Neural cell (in vitro differentiated cells): Measurements from ENCODE around the gene GATA2.

Experiments
- MXI1 ChIP-seq: fragments of 450-650 bp; conservative IDR thresholded peaks from 2 replicates; pipeline ENCODE4 v1.6.1; 2014; ENCODE audit warnings: antibody characterized with exemption, mild to moderate bottlenecking; ENCODE audit not compliant: poor library complexity, severe bottlenecking
- POLR2AphosphoS5 ChIP-seq: IDR thresholded peaks from 2 replicates; pipeline ENCODE4 v1.6.1; 2012
- SMC3 ChIP-seq: fragments of 450-650 bp; conservative IDR thresholded peaks from 2 replicates; pipeline ENCODE4 v1.6.1; 2014; ENCODE audit warnings: antibody characterized with exemption, mild to moderate bottlenecking, moderate library complexity; ENCODE audit not compliant: poor library complexity
- TF ChIP-seq, protein P1 (sequence below): fragments of 450-650 bp; IDR thresholded peaks from 2 replicates; pipeline ENCODE4 v1.5.1; 2014; ENCODE audit warnings: antibody characterized with exemption, mild to moderate bottlenecking, moderate library complexity; ENCODE audit not compliant: poor library complexity, severe bottlenecking
- TF ChIP-seq, protein P2 (sequence below): IDR thresholded peaks from 2 replicates; pipeline ENCODE4 v1.6.1; 2012; ENCODE audit warnings: borderline replicate concordance

DNA sequence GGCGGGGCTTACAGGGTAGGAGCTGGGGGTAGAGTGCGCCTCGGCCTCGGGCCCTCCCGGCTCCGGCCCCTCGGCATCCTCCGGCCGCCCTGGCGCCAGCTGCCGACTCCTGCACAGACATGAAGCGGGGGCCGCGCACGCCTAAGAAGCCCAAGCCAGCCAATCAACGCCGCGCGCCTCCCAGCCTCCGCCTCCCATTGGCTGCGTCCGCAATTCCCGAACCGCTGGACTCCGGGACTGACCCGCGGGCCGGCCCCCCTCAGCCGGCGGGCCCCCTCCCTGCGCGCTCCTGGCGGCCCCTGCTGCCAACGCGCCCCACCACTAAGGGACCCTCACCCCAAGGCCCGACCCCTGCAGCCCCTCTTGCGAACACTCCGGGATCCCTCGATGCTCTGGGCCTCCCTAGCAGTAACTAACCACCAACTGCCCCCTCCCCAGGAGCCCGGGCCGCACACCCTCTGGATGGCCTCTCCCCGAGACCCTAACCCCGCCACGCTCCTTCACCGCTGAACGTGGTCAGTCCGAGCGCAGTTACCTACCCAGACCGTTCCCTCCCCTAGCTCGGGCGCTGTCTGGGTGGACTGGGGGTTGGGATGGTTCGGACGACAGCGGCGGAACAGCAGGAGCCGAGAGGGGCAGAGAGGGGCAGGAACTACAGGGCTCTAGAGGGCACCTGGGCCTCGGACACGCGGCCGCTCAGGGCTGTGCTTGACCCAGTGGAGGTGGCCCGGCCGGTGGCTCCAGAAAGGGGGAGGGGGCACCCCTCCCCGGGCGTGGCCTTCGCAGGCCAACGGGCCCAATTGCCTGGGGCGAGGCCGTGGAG, 5.0 kb downstream of the GATA2 start:
- TF ChIP-seq, protein P1, sequence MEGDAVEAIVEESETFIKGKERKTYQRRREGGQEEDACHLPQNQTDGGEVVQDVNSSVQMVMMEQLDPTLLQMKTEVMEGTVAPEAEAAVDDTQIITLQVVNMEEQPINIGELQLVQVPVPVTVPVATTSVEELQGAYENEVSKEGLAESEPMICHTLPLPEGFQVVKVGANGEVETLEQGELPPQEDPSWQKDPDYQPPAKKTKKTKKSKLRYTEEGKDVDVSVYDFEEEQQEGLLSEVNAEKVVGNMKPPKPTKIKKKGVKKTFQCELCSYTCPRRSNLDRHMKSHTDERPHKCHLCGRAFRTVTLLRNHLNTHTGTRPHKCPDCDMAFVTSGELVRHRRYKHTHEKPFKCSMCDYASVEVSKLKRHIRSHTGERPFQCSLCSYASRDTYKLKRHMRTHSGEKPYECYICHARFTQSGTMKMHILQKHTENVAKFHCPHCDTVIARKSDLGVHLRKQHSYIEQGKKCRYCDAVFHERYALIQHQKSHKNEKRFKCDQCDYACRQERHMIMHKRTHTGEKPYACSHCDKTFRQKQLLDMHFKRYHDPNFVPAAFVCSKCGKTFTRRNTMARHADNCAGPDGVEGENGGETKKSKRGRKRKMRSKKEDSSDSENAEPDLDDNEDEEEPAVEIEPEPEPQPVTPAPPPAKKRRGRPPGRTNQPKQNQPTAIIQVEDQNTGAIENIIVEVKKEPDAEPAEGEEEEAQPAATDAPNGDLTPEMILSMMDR, result no peak
- TF ChIP-seq SMC3, result no peak
- TF ChIP-seq POLR2AphosphoS5, result no peak
- no peak for TF ChIP-seq MXI1
- TF ChIP-seq, protein P2, sequence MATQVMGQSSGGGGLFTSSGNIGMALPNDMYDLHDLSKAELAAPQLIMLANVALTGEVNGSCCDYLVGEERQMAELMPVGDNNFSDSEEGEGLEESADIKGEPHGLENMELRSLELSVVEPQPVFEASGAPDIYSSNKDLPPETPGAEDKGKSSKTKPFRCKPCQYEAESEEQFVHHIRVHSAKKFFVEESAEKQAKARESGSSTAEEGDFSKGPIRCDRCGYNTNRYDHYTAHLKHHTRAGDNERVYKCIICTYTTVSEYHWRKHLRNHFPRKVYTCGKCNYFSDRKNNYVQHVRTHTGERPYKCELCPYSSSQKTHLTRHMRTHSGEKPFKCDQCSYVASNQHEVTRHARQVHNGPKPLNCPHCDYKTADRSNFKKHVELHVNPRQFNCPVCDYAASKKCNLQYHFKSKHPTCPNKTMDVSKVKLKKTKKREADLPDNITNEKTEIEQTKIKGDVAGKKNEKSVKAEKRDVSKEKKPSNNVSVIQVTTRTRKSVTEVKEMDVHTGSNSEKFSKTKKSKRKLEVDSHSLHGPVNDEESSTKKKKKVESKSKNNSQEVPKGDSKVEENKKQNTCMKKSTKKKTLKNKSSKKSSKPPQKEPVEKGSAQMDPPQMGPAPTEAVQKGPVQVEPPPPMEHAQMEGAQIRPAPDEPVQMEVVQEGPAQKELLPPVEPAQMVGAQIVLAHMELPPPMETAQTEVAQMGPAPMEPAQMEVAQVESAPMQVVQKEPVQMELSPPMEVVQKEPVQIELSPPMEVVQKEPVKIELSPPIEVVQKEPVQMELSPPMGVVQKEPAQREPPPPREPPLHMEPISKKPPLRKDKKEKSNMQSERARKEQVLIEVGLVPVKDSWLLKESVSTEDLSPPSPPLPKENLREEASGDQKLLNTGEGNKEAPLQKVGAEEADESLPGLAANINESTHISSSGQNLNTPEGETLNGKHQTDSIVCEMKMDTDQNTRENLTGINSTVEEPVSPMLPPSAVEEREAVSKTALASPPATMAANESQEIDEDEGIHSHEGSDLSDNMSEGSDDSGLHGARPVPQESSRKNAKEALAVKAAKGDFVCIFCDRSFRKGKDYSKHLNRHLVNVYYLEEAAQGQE, result no peak
